Measurements from ENCODE around the gene SETD3.

- TF ChIP-seq, protein P1, sequence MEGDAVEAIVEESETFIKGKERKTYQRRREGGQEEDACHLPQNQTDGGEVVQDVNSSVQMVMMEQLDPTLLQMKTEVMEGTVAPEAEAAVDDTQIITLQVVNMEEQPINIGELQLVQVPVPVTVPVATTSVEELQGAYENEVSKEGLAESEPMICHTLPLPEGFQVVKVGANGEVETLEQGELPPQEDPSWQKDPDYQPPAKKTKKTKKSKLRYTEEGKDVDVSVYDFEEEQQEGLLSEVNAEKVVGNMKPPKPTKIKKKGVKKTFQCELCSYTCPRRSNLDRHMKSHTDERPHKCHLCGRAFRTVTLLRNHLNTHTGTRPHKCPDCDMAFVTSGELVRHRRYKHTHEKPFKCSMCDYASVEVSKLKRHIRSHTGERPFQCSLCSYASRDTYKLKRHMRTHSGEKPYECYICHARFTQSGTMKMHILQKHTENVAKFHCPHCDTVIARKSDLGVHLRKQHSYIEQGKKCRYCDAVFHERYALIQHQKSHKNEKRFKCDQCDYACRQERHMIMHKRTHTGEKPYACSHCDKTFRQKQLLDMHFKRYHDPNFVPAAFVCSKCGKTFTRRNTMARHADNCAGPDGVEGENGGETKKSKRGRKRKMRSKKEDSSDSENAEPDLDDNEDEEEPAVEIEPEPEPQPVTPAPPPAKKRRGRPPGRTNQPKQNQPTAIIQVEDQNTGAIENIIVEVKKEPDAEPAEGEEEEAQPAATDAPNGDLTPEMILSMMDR (IDR thresholded peaks at IDR 0.05; ENCODE audit: insufficient read depth, low read depth, low read length): no peak
- no peak for TF ChIP-seq EZH2 (IDR thresholded peaks at IDR 0.05; ENCODE audit: insufficient read depth, low read length)
Measured at GRCh38 chr14:99481745-99482099, 1.1 kb upstream of the SETD3 start.
